Neural cell (in vitro differentiated cells): ENCODE data around the gene EYS. TPM values are rescaled to one million over a fixed set of nuclear protein-coding genes. Genes with fewer than 3 reads are reported as not detected.

ENCODE experiments used
- H2AFZ ChIP-seq: fragments of 200-600, 300-800 bp; sonication (generic), shearing (Covaris generic); 2 replicates; pipeline ENCODE4 v1.6.0; 2014; ENCODE audit warnings: low read depth, mild to moderate bottlenecking, antibody characterized with exemption, low read length, moderate library complexity
- H3F3A ChIP-seq: fragments of 200-600 bp; shearing (Covaris generic); 2 replicates; pipeline ENCODE4 v1.6.1; 2016; ENCODE audit warnings: mild to moderate bottlenecking, moderate library complexity, mixed read lengths, antibody characterized with exemption, low read length; ENCODE audit not compliant: insufficient read depth, poor library complexity, severe bottlenecking
- H3K27ac ChIP-seq: fragments of 200-600, 300-800 bp; sonication (generic), shearing (Covaris generic); 2 replicates; pipeline ENCODE4 v1.5.1; 2014; ENCODE audit warnings: mild to moderate bottlenecking, low read length, moderate library complexity
- H3K27me3 ChIP-seq: fragments of 300-800, 200-600 bp; sonication (generic), shearing (Covaris generic); 2 replicates; pipeline ENCODE4 v1.6.0; 2014; ENCODE audit warnings: mild to moderate bottlenecking, low read depth, low read length, moderate library complexity; ENCODE audit not compliant: insufficient read depth
- H3K36me3 ChIP-seq: fragments of 300-800, 200-600 bp; sonication (generic), shearing (Covaris generic); 2 replicates; pipeline ENCODE4 v1.5.1; 2014; ENCODE audit warnings: mild to moderate bottlenecking, antibody characterized with exemption, low read length, moderate library complexity; ENCODE audit not compliant: insufficient read depth
- H3K4me2 ChIP-seq: fragments of 300-800, 200-600 bp; sonication (generic), shearing (Covaris generic); 2 replicates; pipeline ENCODE4 v1.6.0; 2014; ENCODE audit warnings: mild to moderate bottlenecking, low read length
- H3K4me3 ChIP-seq: fragments of 300-800, 200-600 bp; sonication (generic), shearing (Covaris generic); 2 replicates; pipeline ENCODE4 v1.5.1; 2014; ENCODE audit warnings: mild to moderate bottlenecking, low read length, moderate library complexity
- H3K79me2 ChIP-seq: fragments of 200-600 bp; shearing (Covaris generic); replicated peaks from 2 replicates; pipeline ENCODE4 v1.6.0; 2014; ENCODE audit warnings: mild to moderate bottlenecking, low read length, moderate library complexity; ENCODE audit not compliant: insufficient read depth
- H3K9ac ChIP-seq: fragments of 300-800, 200-600 bp; sonication (generic), shearing (Covaris generic); 2 replicates; pipeline ENCODE4 v1.6.1; 2016; ENCODE audit warnings: mild to moderate bottlenecking, low read length, mixed read lengths
- H3K9me2 ChIP-seq: fragments of 200-600 bp; shearing (Covaris generic); 2 replicates; pipeline ENCODE4 v1.6.1; 2016; ENCODE audit warnings: mild to moderate bottlenecking, low read length, mixed read lengths; ENCODE audit not compliant: insufficient read depth
- H3K9me3 ChIP-seq: fragments of 200-600, 300-800 bp; sonication (generic), shearing (Covaris generic); 2 replicates; pipeline ENCODE4 v1.6.1; 2016; ENCODE audit warnings: mild to moderate bottlenecking, mixed run types, low read length, moderate library complexity, mixed read lengths
- H4K20me1 ChIP-seq: fragments of 200-600 bp; shearing (Covaris generic); 2 replicates; pipeline ENCODE4 v1.6.1; 2016; ENCODE audit warnings: mild to moderate bottlenecking, mixed run types; ENCODE audit not compliant: insufficient read depth
- CTCF ChIP-seq: fragments of 450-650 bp; IDR thresholded peaks from 2 replicates; pipeline ENCODE4 v1.5.1; 2014; ENCODE audit warnings: antibody characterized with exemption, mild to moderate bottlenecking, moderate library complexity; ENCODE audit not compliant: poor library complexity, severe bottlenecking
- EP300 ChIP-seq: fragments of 450-650 bp; conservative IDR thresholded peaks from 2 replicates; pipeline ENCODE4 v1.6.1; 2014; ENCODE audit warnings: antibody characterized with exemption, mild to moderate bottlenecking, moderate library complexity; ENCODE audit not compliant: poor library complexity, severe bottlenecking
- EZH2 ChIP-seq: fragments of 200-600, 300-800 bp; shearing (Covaris generic), sonication (generic); IDR thresholded peaks from 2 replicates; pipeline ENCODE4 v1.6.1; 2014; ENCODE audit warnings: antibody characterized with exemption, low read length, borderline replicate concordance, mild to moderate bottlenecking; ENCODE audit not compliant: insufficient read depth, poor library complexity, severe bottlenecking
- MXI1 ChIP-seq: fragments of 450-650 bp; conservative IDR thresholded peaks from 2 replicates; pipeline ENCODE4 v1.6.1; 2014; ENCODE audit warnings: antibody characterized with exemption, mild to moderate bottlenecking; ENCODE audit not compliant: poor library complexity, severe bottlenecking
- POLR2AphosphoS5 ChIP-seq: IDR thresholded peaks from 2 replicates; pipeline ENCODE4 v1.6.1; 2012
- RAD21 ChIP-seq: fragments of 450-650 bp; conservative IDR thresholded peaks from 2 replicates; pipeline ENCODE4 v1.6.1; 2014; ENCODE audit warnings: antibody characterized with exemption, mild to moderate bottlenecking, moderate library complexity
- SMC3 ChIP-seq: fragments of 450-650 bp; conservative IDR thresholded peaks from 2 replicates; pipeline ENCODE4 v1.6.1; 2014; ENCODE audit warnings: antibody characterized with exemption, mild to moderate bottlenecking, moderate library complexity; ENCODE audit not compliant: poor library complexity
- TAF1 ChIP-seq: IDR thresholded peaks from 2 replicates; pipeline ENCODE4 v1.6.1; 2012; ENCODE audit warnings: low read depth
- polyA plus RNA-seq: library from polyadenylated mRNA; depleted of rRNA; stranded (reverse); fragments of >200 nt; gene quantifications from 2 replicates; pipeline ENCODE4 v1.2.3, GENCODE V29; 2014
- TF ChIP-seq, protein P1 (sequence below): IDR thresholded peaks from 2 replicates; pipeline ENCODE4 v1.6.1; 2012; ENCODE audit warnings: borderline replicate concordance

Gene EYS
- polyA plus RNA-seq, 1 donor from 2014 or later = 0.38 TPM

DNA sequence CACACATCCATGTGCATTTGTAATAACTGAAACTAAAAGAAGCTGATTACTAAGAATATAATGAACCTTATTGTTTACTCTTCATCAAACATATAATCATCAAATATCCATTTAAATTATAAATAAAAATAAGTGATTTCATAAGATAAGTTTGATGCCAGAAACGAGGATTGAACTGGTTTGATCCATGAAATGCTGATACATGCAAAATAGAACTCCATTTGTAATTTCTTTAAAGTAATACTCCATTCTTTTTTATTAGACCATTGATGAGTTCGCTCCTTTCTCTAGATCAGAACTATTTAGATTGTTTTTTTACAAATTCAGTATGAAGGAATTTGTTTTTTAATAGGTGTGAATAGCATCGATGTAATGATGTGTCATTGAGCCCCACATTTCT lies 57.6 kb downstream of the EYS start:
- no peak overlapping the region for H2AFZ ChIP-seq
- H3K9me3 ChIP-seq = no peaks in the 10 kb centered on the region
- no peak overlapping the region for H3K27ac ChIP-seq
- H3K79me2 ChIP-seq = no peaks in the 10 kb centered on the region
- no peaks in the 10 kb centered on the region for H4K20me1 ChIP-seq
- TF ChIP-seq MXI1 (no peak), EZH2 (no peak), SMC3 (no peak), EP300 (no peak), RAD21 (no peak), TAF1 (no peak), CTCF (no peak), POLR2AphosphoS5 (no peak)
- TF ChIP-seq, protein P1, sequence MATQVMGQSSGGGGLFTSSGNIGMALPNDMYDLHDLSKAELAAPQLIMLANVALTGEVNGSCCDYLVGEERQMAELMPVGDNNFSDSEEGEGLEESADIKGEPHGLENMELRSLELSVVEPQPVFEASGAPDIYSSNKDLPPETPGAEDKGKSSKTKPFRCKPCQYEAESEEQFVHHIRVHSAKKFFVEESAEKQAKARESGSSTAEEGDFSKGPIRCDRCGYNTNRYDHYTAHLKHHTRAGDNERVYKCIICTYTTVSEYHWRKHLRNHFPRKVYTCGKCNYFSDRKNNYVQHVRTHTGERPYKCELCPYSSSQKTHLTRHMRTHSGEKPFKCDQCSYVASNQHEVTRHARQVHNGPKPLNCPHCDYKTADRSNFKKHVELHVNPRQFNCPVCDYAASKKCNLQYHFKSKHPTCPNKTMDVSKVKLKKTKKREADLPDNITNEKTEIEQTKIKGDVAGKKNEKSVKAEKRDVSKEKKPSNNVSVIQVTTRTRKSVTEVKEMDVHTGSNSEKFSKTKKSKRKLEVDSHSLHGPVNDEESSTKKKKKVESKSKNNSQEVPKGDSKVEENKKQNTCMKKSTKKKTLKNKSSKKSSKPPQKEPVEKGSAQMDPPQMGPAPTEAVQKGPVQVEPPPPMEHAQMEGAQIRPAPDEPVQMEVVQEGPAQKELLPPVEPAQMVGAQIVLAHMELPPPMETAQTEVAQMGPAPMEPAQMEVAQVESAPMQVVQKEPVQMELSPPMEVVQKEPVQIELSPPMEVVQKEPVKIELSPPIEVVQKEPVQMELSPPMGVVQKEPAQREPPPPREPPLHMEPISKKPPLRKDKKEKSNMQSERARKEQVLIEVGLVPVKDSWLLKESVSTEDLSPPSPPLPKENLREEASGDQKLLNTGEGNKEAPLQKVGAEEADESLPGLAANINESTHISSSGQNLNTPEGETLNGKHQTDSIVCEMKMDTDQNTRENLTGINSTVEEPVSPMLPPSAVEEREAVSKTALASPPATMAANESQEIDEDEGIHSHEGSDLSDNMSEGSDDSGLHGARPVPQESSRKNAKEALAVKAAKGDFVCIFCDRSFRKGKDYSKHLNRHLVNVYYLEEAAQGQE = no peak
- no peak overlapping the region for H3K4me3 ChIP-seq
- no peaks in the 10 kb centered on the region for H3K36me3 ChIP-seq
- H3K9me2 ChIP-seq = no peaks in the 10 kb centered on the region
- no peaks in the 10 kb centered on the region for H3F3A ChIP-seq
- H3K4me2 ChIP-seq = no peak overlapping the region
- no peak overlapping the region for H3K9ac ChIP-seq
- no peaks in the 10 kb centered on the region for H3K27me3 ChIP-seq

- no peaks in the 10 kb centered on the region for H3F3A ChIP-seq
- TF ChIP-seq RAD21 = no peak
- no peaks in the 10 kb centered on the region for H3K9me2 ChIP-seq
- no peak overlapping the region for H3K27ac ChIP-seq
- H3K4me2 ChIP-seq = no peak overlapping the region
- no peaks in the 10 kb centered on the region for H3K27me3 ChIP-seq
- no peak overlapping the region for H2AFZ ChIP-seq
- no peak overlapping the region for H3K9ac ChIP-seq
- H3K79me2 ChIP-seq = no peaks in the 10 kb centered on the region
- no peaks in the 10 kb centered on the region for H4K20me1 ChIP-seq
- no peak overlapping the region for H3K4me3 ChIP-seq
- H3K36me3 ChIP-seq = no peaks in the 10 kb centered on the region
- H3K9me3 ChIP-seq = no peaks in the 10 kb centered on the region
Observed at GRCh38 chr6:65646544-65646943, 60.5 kb downstream of the EYS start.

- no peaks in the 10 kb centered on the region for H3K79me2 ChIP-seq
- TF ChIP-seq TAF1 (no peak), CTCF (no peak), RAD21 (no peak), SMC3 (no peak)
- H3K4me2 ChIP-seq = no peak overlapping the region
- H3K4me3 ChIP-seq = no peak overlapping the region
- H3K9me3 ChIP-seq = no peaks in the 10 kb centered on the region
- no peaks in the 10 kb centered on the region for H3K36me3 ChIP-seq
- H3K27me3 ChIP-seq = no peaks in the 10 kb centered on the region
- H3K9ac ChIP-seq = no peak overlapping the region
- H2AFZ ChIP-seq = no peak overlapping the region
- H3K9me2 ChIP-seq = no peaks in the 10 kb centered on the region
- no peaks in the 10 kb centered on the region for H3F3A ChIP-seq
- no peak overlapping the region for H3K27ac ChIP-seq
- H4K20me1 ChIP-seq = no peaks in the 10 kb centered on the region
Observed at GRCh38 chr6:65642776-65643175, 64.2 kb downstream of the EYS start.
